Stomach (tissue), 9 donors: ENCODE measurements around the gene KCNK3. TPM values are rescaled to one million over a fixed set of nuclear protein-coding genes. Genes with fewer than 3 reads are reported as not detected.

Source experiments
- DNase-seq, 2 donors: peaks; one replicate each; pipeline versions ENCODE4 v3.0.0 to v3.0.0-alpha.2; 2013 to 2019
- H3K27ac ChIP-seq, 5 donors: fragments of 200-600 bp in 4 of 5; sonication (generic) in 4 of 5; one replicate each; pipeline ENCODE4 v1.5.1; 2013 to 2019; ENCODE audit warnings: mild to moderate bottlenecking in 1 of 5, moderate library complexity in 1 of 5
- H3K27me3 ChIP-seq, 3 donors: fragments of 200-600 bp; sonication (generic); one replicate each; pipeline ENCODE4 v1.5.1; 2017 to 2019; ENCODE audit warnings: mixed run types in 1 of 3
- H3K36me3 ChIP-seq, 4 donors: fragments of 200-600 bp; sonication (generic); 1 replicate in 3 of 4; 2 replicates in 1 of 4; pipeline ENCODE4 v1.5.1; 2016 to 2019
- H3K4me1 ChIP-seq, 4 donors: fragments of 200-600 bp; sonication (generic); one replicate each; pipeline ENCODE4 v1.5.1; 2016 to 2019
- H3K4me3 ChIP-seq, 4 donors: fragments of 200-600 bp; sonication (generic) in 3 of 4; one replicate each; pipeline ENCODE4 v1.5.1; 2016 to 2019; ENCODE audit warnings: mild to moderate bottlenecking in 1 of 4
- H3K9me3 ChIP-seq, 4 donors: fragments of 200-600 bp; sonication (generic); one replicate each; pipeline ENCODE4 v1.5.1; 2016 to 2019
- CTCF ChIP-seq, 7 experiments: fragments of 450-650 bp in 4 of 7; fragments of 200-600 bp in 3 of 7; sonication (generic) in 3 of 7; IDR thresholded peaks; one replicate each; pipeline ENCODE4 v1.5.1; 2016 to 2019; ENCODE audit warnings: antibody characterized with exemption in 7 of 7, control low read depth in 2 of 7, mild to moderate bottlenecking in 1 of 7
- EP300 ChIP-seq: sonication (generic); formaldehyde crosslinking; IDR thresholded peaks from one replicate; pipeline ENCODE4 v1.6.1; 2017; ENCODE audit warnings: antibody characterized with exemption
- POLR2A ChIP-seq, 4 donors: fragments of 450-650 bp; IDR thresholded peaks; one replicate each; pipeline ENCODE4 v1.6.1; 2016; ENCODE audit warnings: antibody characterized with exemption in 4 of 4, control low read depth in 2 of 4, mild to moderate bottlenecking in 1 of 4, moderate library complexity in 1 of 4
- POLR2AphosphoS5 ChIP-seq, 3 donors: sonication (generic); formaldehyde crosslinking; IDR thresholded peaks; one replicate each; pipeline ENCODE4 v1.6.1; 2016; ENCODE audit warnings: antibody characterized with exemption in 3 of 3
- WGBS, 5 donors: extraction: QIAGEN DNeasy Blood & Tissue Kit in 3 of 5; methylation state at CpG; one replicate each; pipeline versions ENCODE4 v1.1.5 to v1.1.7; 2013 to 2018; 5-methylcytosine and 5-hydroxymethylcytosine counted together
- intact Hi-C: fragments of 100-400 bp; cut with DNase I; formaldehyde crosslinking; loops from one replicate; pipeline ENCODE4 v1.15.1; 2023; ENCODE audit warnings: low total_unique reads
- polyA plus RNA-seq, 3 donors: library from polyadenylated mRNA; stranded (reverse); fragments of 200-250 nt; gene quantifications; one replicate each; pipeline ENCODE4 v1.2.3, GENCODE V29; 2013
- total RNA-seq, 5 donors: library from RNA; depleted of rRNA; stranded (reverse); fragments of >200 nt; gene quantifications; one replicate each; pipeline versions ENCODE4 v1.1.0 to v1.2.3, GENCODE V29; 2014 to 2016
- donor health status: healthy with polysubstance abuse.
- donor health status: Bipolar disorder and iron deficiency.
- donor health status: healthy.

KCNK3 gene
- total and polyA plus RNA-seq, 8 donors: 0.62 to 22.8 (median 1.9) TPM

DNA sequence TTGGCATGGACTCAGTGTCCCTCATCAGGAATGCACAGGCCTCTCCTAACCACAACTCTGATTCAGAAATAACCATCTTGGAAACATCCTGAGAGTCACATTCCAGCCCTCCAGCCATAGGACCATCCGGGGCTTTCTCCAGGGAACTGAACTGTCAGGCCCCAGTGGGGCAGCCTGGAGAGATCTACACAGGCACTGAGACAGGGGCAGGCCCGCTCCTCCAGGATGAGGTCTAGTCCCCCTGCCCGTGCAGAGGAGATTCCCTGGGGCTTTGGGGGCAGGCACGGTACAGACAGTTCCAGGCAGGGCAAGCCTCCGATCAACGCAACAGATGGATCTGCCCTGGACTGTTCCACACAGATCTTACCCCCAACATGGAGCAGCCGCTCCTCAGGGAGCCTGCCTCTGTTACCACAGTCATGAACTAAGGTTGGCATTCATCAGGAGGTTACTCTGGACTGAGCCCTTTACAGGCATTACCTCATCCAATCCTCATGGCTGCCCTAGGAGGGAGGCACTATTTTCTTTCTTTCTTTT, 12.0 kb downstream of the KCNK3 start:
- 67 to 87% (median 77%) methylated on average over 7 of the region's 7 CpGs for WGBS, 5 donors
- H3K27ac ChIP-seq: peak overlapping the region in 1 of 5 donors; percentile 46
- TF ChIP-seq EP300: no peak
- TF ChIP-seq POLR2AphosphoS5 (IDR thresholded peaks at IDR 0.05): no peak

GRCh38 chr2:26705126-26705525, 12.6 kb downstream of the KCNK3 start:
- Histone ChIP-seq H3K27me3 (peaks cover 0 to 33% (median 5%) of the 10 kb centered on the region in 3 donors), H3K4me3 (no peak overlapping the region), H3K36me3 (no peaks in the 10 kb centered on the region), H3K4me1 (peaks cover 0 to 22% (median 8%) of the 10 kb centered on the region in 4 donors), H3K27ac (no peak overlapping the region), H3K9me3 (no peaks in the 10 kb centered on the region)
- intact Hi-C loops: no loop called here
- 72 to 79% (median 76%) methylated on average over 5 of the region's 5 CpGs for WGBS, 5 donors
- no peak for DNase-seq
- no peak for TF ChIP-seq POLR2AphosphoS5 (IDR thresholded peaks at IDR 0.05)
- TF ChIP-seq EP300: no peak
- no peak for TF ChIP-seq POLR2A (IDR thresholded peaks at IDR 0.05)

More for the DNA sequence above, 12.0 kb downstream of the KCNK3 start:
- no peak for DNase-seq
- H3K4me3 ChIP-seq: no peak overlapping the region
- peaks cover 0 to 39% (median 5%) of the 10 kb centered on the region in 3 donors for H3K27me3 ChIP-seq
- no peaks in the 10 kb centered on the region for H3K36me3 ChIP-seq
- peaks cover 0 to 16% (median 6%) of the 10 kb centered on the region in 4 donors for H3K4me1 ChIP-seq
- no peaks in the 10 kb centered on the region for H3K9me3 ChIP-seq
- intact Hi-C loops: no loop called here

DNA sequence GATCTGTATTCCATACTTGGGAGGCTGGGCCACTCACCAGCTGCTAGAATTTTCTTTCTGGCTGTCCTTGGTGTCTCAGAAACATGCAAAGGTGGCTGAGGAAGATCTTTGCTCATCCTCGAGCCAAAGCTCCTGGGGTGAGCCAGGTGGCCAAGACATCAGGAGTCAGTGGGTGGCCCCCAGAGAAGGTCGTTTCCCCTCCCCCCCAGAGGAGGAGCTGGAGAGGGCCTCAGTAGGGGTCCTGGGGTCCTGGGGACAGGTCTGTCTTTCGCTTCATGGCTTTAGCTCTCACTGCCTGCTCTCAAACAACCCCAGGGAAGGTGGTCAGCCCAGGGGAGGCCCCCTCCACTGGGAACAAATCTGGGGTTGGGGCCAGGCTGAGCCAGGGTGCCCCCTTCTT, 13.6 kb downstream of the KCNK3 start:
- H3K9me3 ChIP-seq: no peaks in the 10 kb centered on the region
- H3K4me3 ChIP-seq: no peak overlapping the region
- no peak for DNase-seq
- intact Hi-C loops: no loop called here
- H3K27me3 ChIP-seq: peaks cover 0 to 31% (median 3%) of the 10 kb centered on the region in 3 donors
- WGBS, 5 donors: 48 to 88% (median 60%) methylated on average over 2 to 3 of the region's 3 CpGs
- peaks cover 0 to 32% (median 12%) of the 10 kb centered on the region in 4 donors for H3K4me1 ChIP-seq
- TF ChIP-seq CTCF (IDR thresholded peaks at IDR 0.05) (no peak), EP300 (no peak), POLR2AphosphoS5 (IDR thresholded peaks at IDR 0.05) (no peak), POLR2A (IDR thresholded peaks at IDR 0.05) (no peak)
- no peak overlapping the region for H3K27ac ChIP-seq
- no peaks in the 10 kb centered on the region for H3K36me3 ChIP-seq

DNA sequence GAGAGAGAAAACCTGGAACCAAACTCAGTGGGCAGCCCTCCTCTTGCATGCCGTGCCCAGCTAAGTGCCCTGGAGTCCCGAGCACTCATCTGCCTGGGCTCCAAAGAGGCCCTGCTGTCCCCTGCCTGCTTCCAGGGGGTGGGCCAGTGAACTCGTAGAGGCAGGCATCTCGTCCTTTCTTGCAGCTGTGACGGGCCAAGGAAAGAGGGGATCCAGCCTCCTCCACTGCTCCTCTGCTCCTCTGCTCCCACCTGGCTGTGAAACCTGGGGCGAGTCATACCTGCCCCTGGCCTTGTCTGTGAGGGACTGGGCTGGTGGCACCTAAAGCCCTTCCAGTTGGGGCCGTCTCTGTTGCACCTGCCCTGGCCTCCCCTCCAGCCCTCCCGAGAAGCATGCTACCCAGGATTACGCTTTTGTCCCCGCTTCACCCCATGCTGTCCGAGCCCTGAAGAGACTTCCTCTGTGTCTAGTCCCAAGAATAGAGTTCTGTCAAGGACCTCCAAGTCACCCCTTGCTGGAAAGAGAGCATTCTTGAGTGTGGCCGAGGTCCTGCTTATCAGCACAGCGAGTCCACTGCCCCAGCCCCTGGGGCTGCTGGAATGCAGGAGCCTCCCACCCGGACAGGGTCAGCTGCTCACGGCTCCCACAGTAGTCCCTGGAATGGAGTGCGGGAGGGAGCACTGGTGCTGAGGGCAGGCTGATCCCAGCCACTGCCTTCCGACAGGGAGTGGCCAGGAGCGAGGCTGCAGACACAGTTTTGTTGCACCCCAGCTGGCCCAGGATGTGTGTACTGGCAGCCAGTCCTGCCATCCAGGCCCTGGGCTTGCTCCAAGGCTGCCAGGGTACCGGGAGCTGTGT, 14.3 kb downstream of the KCNK3 start:
- H3K27me3 ChIP-seq: peaks cover 0 to 30% (median 0%) of the 10 kb centered on the region in 3 donors
- WGBS, 5 donors: 48 to 59% (median 56%) methylated on average over 18 to 19 of the region's 19 CpGs
- intact Hi-C loops: no loop called here
- no peak for TF ChIP-seq EP300
- TF ChIP-seq CTCF (IDR thresholded peaks at IDR 0.05): no peak
- no peak for TF ChIP-seq POLR2A (IDR thresholded peaks at IDR 0.05)
- no peak for TF ChIP-seq POLR2AphosphoS5 (IDR thresholded peaks at IDR 0.05)
- H3K9me3 ChIP-seq: no peaks in the 10 kb centered on the region
- H3K4me3 ChIP-seq: no peak overlapping the region
- DNase-seq: no peak
- no peak overlapping the region for H3K27ac ChIP-seq
- H3K36me3 ChIP-seq: no peaks in the 10 kb centered on the region
- H3K4me1 ChIP-seq: peaks cover 0 to 39% (median 17%) of the 10 kb centered on the region in 4 donors

DNA sequence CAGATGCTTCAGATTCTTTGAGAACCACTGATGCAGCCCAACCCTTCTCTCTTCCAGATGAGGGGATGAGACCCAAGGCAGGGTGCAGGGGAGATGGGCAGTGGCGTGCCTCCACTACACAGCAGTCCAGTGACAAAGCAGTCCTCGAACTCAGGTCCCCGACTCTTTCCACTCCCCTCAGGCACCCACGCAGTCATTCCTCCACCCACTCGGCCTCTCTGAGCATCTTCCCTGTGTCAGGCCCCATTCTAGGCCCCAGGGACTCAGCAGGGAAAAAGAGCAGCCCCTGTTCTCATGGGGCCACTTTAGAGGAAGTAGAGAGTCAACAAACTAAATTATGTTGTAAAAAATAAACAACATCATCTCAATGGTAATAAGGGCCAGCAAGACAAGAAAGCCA, 15.2 kb downstream of the KCNK3 start:
- intact Hi-C loops: no loop called here
- Histone ChIP-seq H3K27ac (no peak overlapping the region), H3K4me3 (no peak overlapping the region), H3K27me3 (peaks cover 0 to 38% (median 0%) of the 10 kb centered on the region in 3 donors), H3K36me3 (no peaks in the 10 kb centered on the region), H3K4me1 (peaks cover 0 to 48% (median 22%) of the 10 kb centered on the region in 4 donors), H3K9me3 (no peaks in the 10 kb centered on the region)
- no peak for DNase-seq
- no peak for TF ChIP-seq POLR2A (IDR thresholded peaks at IDR 0.05)
- no peak for TF ChIP-seq POLR2AphosphoS5 (IDR thresholded peaks at IDR 0.05)
- TF ChIP-seq EP300: no peak
- TF ChIP-seq CTCF (IDR thresholded peaks at IDR 0.05): no peak
- 78 to 86% (median 83%) methylated on average over 5 of the region's 5 CpGs for WGBS, 5 donors
